Prostate gland (tissue), 2 donors: ENCODE results near the gene MAP4K5. TPM values are rescaled to one million over a fixed set of nuclear protein-coding genes. Genes with fewer than 3 reads are reported as not detected.

Experiments
- DNase-seq: peaks from one replicate; pipeline ENCODE4 v3.0.0-alpha.2; 2019; ENCODE audit warnings: low spot score
- H3K27ac ChIP-seq, 2 donors: fragments of 200-600 bp; sonication (generic); 2 replicates each; pipeline ENCODE4 v1.5.1; 2017 to 2019
- H3K27me3 ChIP-seq: fragments of 200-600 bp; sonication (generic); replicated peaks from 2 replicates; pipeline ENCODE4 v1.5.1; 2019; ENCODE audit not compliant: insufficient read depth
- H3K36me3 ChIP-seq, 2 donors: fragments of 200-600 bp; sonication (generic); 1 replicate in 1 of 2; 2 replicates in 1 of 2; pipeline versions ENCODE4 v1.5.1 to v1.8.1; 2017 to 2019
- H3K4me1 ChIP-seq: fragments of 200-600 bp; sonication (generic); replicated peaks from 2 replicates; pipeline ENCODE4 v1.5.1; 2019
- H3K4me3 ChIP-seq, 2 donors: fragments of 200-600 bp; sonication (generic); 2 replicates each; pipeline ENCODE4 v1.5.1; 2017 to 2019
- H3K9me3 ChIP-seq: fragments of 200-600 bp; sonication (generic); 2 replicates; pipeline ENCODE4 v1.5.1; 2017
- POLR2A ChIP-seq: fragments of 450-650 bp; IDR thresholded peaks from one replicate; pipeline ENCODE4 v1.6.1; 2016; ENCODE audit warnings: antibody characterized with exemption, mild to moderate bottlenecking
- POLR2AphosphoS5 ChIP-seq: sonication (generic); formaldehyde crosslinking; IDR thresholded peaks from one replicate; pipeline ENCODE4 v1.6.1; 2017; ENCODE audit warnings: antibody characterized with exemption
- WGBS: methylation state at CpG from one replicate; pipeline ENCODE4 v1.1.5; 2018; 5-methylcytosine and 5-hydroxymethylcytosine counted together
- intact Hi-C: fragments of 100-400 bp; cut with DNase I; formaldehyde crosslinking; loops from one replicate; pipeline ENCODE4 v1.14.2; 2022
- total RNA-seq, 2 donors: library from RNA; depleted of rRNA; stranded (reverse); fragments of >200 nt; gene quantifications; one replicate each; pipeline ENCODE4 v1.1.0, GENCODE V29; 2016
- TF ChIP-seq, protein P1 (sequence below), 4 experiments: fragments of 200-600 bp in 2 of 4; fragments of 450-650 bp in 2 of 4; sonication (generic) in 2 of 4; IDR thresholded peaks; 1 replicate in 3 of 4; 2 replicates in 1 of 4; pipeline ENCODE4 v1.5.1; 2016 to 2019; ENCODE audit warnings: antibody characterized with exemption in 4 of 4, mild to moderate bottlenecking in 2 of 4, moderate library complexity in 2 of 4

The MAP4K5 gene
- total RNA-seq, 2 donors from 2014 or later, result 76.2 to 102 TPM

DNA sequence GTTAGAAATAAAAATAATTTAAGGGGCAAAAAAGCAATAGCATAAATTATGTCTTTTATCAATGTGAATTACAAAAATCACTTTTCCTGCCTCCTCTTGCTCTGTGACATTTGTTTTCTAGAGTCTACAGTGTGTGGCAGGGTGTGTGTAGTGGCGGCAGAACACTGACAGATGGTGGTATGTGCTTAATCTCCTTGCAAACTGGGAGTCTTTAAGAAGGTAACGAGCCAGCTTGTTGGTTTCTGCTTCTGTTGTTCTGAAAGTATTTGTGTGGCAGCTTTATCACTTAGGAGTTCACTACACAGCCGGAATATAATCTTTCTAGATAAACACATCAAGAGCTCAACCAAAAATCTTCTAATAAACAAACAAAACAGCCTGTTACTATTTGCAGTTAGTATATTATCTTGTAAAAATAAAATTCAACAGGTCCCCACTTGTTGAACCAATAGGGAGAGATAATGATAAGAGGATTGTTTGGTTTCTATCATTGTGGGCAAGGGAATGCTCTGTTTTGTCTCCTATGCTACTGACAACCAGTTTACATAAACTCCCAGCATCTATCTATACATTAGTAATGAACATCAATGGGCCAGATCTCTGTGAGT, 148.6 kb downstream of the MAP4K5 start:
- intact Hi-C loops, result no loop called here
- no peak for TF ChIP-seq POLR2A
- TF ChIP-seq, protein P1, sequence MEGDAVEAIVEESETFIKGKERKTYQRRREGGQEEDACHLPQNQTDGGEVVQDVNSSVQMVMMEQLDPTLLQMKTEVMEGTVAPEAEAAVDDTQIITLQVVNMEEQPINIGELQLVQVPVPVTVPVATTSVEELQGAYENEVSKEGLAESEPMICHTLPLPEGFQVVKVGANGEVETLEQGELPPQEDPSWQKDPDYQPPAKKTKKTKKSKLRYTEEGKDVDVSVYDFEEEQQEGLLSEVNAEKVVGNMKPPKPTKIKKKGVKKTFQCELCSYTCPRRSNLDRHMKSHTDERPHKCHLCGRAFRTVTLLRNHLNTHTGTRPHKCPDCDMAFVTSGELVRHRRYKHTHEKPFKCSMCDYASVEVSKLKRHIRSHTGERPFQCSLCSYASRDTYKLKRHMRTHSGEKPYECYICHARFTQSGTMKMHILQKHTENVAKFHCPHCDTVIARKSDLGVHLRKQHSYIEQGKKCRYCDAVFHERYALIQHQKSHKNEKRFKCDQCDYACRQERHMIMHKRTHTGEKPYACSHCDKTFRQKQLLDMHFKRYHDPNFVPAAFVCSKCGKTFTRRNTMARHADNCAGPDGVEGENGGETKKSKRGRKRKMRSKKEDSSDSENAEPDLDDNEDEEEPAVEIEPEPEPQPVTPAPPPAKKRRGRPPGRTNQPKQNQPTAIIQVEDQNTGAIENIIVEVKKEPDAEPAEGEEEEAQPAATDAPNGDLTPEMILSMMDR (IDR thresholded peaks at IDR 0.05), result peak in 1 of 4 experiments; percentile 14
- Histone ChIP-seq H3K27ac (no peak overlapping the region), H3K27me3 (no peaks in the 10 kb centered on the region), H3K9me3 (no peaks in the 10 kb centered on the region), H3K4me1 (no peaks in the 10 kb centered on the region), H3K4me3 (no peak overlapping the region), H3K36me3 (no peaks in the 10 kb centered on the region)
- DNase-seq, result no peak
- WGBS, result 30% methylated on average over 3 of the region's 3 CpGs

DNA sequence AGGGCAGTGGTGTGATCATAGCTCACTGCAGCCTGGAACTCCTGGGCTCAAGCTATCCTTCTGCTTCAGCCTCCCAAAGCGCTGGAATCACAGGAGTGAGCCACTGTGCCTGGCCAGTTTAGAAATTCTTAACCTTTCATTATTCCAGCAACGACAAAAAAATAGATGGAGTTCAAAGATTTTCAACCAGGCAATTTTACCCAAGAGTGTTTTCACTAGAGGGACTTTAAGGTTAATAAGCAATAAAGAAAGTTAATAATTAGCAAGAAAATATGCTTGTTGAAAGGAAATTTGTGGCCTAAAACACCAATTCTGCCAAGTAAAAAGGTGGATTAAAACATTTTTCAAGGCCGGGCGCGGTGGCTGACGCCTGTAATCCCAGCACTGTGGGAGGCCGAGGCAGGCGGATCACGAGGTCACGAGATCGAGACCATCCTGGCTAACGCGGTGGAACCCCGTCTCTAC, 150.5 kb downstream of the MAP4K5 start:
- 91% methylated on average over 14 of the region's 14 CpGs for WGBS
- intact Hi-C loops, result no loop called here
- TF ChIP-seq, protein P1 (IDR thresholded peaks at IDR 0.05), result no peak
- TF ChIP-seq POLR2AphosphoS5, result no peak
- TF ChIP-seq POLR2A, result no peak
- Histone ChIP-seq H3K4me1 (no peaks in the 10 kb centered on the region), H3K4me3 (no peak overlapping the region), H3K27ac (no peak overlapping the region), H3K9me3 (no peaks in the 10 kb centered on the region), H3K36me3 (no peaks in the 10 kb centered on the region), H3K27me3 (no peaks in the 10 kb centered on the region)
- DNase-seq, result no peak

DNA sequence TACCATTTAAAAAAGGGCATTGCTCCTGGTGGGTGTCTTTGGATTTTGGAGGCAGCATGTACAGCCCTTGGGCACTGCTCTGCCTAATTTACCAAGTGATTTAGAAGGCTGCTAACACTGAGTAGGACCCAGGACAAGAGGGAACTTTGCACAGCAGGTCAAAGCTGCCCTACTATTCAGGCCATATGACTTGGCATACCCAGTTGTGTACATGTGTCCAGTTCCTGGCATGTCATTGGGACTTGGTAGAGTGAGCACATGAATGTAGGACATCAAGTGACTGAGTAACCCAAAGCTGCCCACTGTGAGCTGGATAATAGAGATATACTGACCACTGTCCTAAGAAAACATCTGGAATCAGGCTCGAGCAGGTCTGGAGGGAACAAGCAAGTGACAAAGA, 151.4 kb downstream of the MAP4K5 start:
- DNase-seq, result no peak
- TF ChIP-seq POLR2A (no peak), POLR2AphosphoS5 (no peak)
- TF ChIP-seq, protein P1 (IDR thresholded peaks at IDR 0.05), result no peak
- H3K27ac ChIP-seq, result no peak overlapping the region
- no peaks in the 10 kb centered on the region for H3K9me3 ChIP-seq
- H3K4me1 ChIP-seq, result no peaks in the 10 kb centered on the region
- no peaks in the 10 kb centered on the region for H3K27me3 ChIP-seq
- 93% methylated on average over 1 of the region's 1 CpG for WGBS
- no peaks in the 10 kb centered on the region for H3K36me3 ChIP-seq
- H3K4me3 ChIP-seq, result no peak overlapping the region
- intact Hi-C loops, result no loop called here

DNA sequence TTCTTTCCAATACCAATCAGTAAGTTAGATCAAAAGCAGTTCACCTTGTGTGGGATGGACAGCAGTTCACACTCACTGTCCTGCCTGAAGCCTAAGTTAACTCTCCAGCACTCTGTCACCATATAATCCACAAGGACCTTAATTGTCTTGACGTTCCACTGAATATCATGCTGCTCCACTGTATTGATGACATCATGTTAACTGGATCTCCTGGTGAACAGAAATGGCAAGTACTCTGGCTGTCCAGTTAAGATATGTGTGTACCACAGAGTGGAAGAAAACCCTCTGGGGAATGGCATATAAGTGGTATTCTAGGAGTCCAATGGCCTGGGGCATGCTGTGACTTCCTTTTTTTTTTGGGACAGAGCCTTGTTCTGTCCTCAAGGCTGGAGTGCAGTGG, 151.9 kb downstream of the MAP4K5 start:
- TF ChIP-seq POLR2A (no peak), POLR2AphosphoS5 (no peak)
- TF ChIP-seq, protein P1 (IDR thresholded peaks at IDR 0.05), result no peak
- no peak overlapping the region for H3K4me3 ChIP-seq
- no peaks in the 10 kb centered on the region for H3K36me3 ChIP-seq
- WGBS, result 100% methylated on average over 1 of the region's 1 CpG
- H3K9me3 ChIP-seq, result no peaks in the 10 kb centered on the region
- no peaks in the 10 kb centered on the region for H3K27me3 ChIP-seq
- intact Hi-C loops, result no loop called here
- no peak for DNase-seq
- no peak overlapping the region for H3K27ac ChIP-seq
- H3K4me1 ChIP-seq, result no peaks in the 10 kb centered on the region

DNA sequence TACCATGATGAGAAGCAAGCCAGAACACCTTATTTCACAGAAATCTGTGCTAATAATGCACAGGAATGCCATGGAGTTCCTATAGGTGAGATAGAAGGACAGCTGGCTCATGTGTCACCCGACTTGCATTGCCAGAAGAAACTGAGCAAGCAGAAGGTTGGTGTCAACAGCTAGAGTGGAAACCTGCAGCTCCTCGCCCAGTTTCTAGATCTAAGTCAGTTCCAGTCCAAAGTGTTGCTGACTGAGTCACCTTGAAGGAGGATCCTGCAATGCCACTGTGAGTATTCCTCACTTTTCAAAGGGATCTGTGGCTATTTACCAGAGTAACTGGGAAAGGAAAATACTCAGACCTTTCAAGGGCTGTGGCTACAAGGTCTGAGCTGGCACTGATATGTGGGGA, 152.8 kb downstream of the MAP4K5 start:
- no peak for DNase-seq

More for the DNA sequence above, 152.8 kb downstream of the MAP4K5 start:
- no peaks in the 10 kb centered on the region for H3K4me1 ChIP-seq
- H3K36me3 ChIP-seq, result no peaks in the 10 kb centered on the region
- no peak overlapping the region for H3K4me3 ChIP-seq
- intact Hi-C loops, result no loop called here
- H3K9me3 ChIP-seq, result no peaks in the 10 kb centered on the region
- WGBS, result 75% methylated on average over 2 of the region's 2 CpGs
- no peaks in the 10 kb centered on the region for H3K27me3 ChIP-seq
- H3K27ac ChIP-seq, result no peak overlapping the region
- TF ChIP-seq, protein P1 (IDR thresholded peaks at IDR 0.05), result no peak
- TF ChIP-seq POLR2AphosphoS5, result no peak
- TF ChIP-seq POLR2A, result no peak
